HG03139 (cell line): Measurements from ENCODE around the gene MOCOS.

Experiments
- ATAC-seq: cut with Tn5 transposase; IDR thresholded peaks from one replicate; pipeline ENCODE4 v1.9.1; 2021; ENCODE audit not compliant: unreplicated experiment

Gene MOCOS

GRCh38 chr18:36269157-36269556 is 81.9 kb downstream of the MOCOS start:
- no peak for ATAC-seq

GRCh38 chr18:36271153-36271552 is 83.9 kb downstream of the MOCOS start:
- ATAC-seq = no peak

GRCh38 chr18:36273347-36273746 is 86.0 kb downstream of the MOCOS start:
- no peak for ATAC-seq

GRCh38 chr18:36274083-36274715 is 86.9 kb downstream of the MOCOS start:
- no peak for ATAC-seq

GRCh38 chr18:36275561-36275960 is 88.3 kb downstream of the MOCOS start:
- no peak for ATAC-seq

- ATAC-seq = no peak
Measured at GRCh38 chr18:36279001-36279400, 91.7 kb downstream of the MOCOS start.

- ATAC-seq = no peak
Measured at GRCh38 chr18:36281936-36282335, 94.6 kb downstream of the MOCOS start.

GRCh38 chr18:36283448-36283847 is 96.2 kb downstream of the MOCOS start:
- no peak for ATAC-seq

- no peak for ATAC-seq
Measured at GRCh38 chr18:36284268-36284667, 97.0 kb downstream of the MOCOS start.

- no peak for ATAC-seq
Measured at GRCh38 chr18:36284671-36285295, 97.5 kb downstream of the MOCOS start.

GRCh38 chr18:36287653-36288052 is 100.4 kb downstream of the MOCOS start:
- ATAC-seq = no peak

GRCh38 chr18:36288689-36289088 is 101.4 kb downstream of the MOCOS start:
- ATAC-seq = no peak

GRCh38 chr18:36294031-36294430 is 106.7 kb downstream of the MOCOS start:
- ATAC-seq = no peak

- ATAC-seq = no peak
Measured at GRCh38 chr18:36295214-36295613, 107.9 kb downstream of the MOCOS start.

GRCh38 chr18:36295880-36296301 is 108.6 kb downstream of the MOCOS start:
- ATAC-seq = no peak

- no peak for ATAC-seq
Measured at GRCh38 chr18:36296650-36297416, 109.5 kb downstream of the MOCOS start.

GRCh38 chr18:36297417-36298125 is 110.3 kb downstream of the MOCOS start, which contains the start of gene FHOD3:
FHOD3 (plus strand) TSS chr18:36297713; CDS start chr18:36297836, 123 bp downstream.
- ATAC-seq = peak; percentile 62

- peak; percentile 20 for ATAC-seq
Measured at GRCh38 chr18:36298126-36298741, 110.9 kb downstream of the MOCOS start.

GRCh38 chr18:36299015-36299414 is 111.7 kb downstream of the MOCOS start:
- ATAC-seq = no peak

GRCh38 chr18:36300211-36300610 is 112.9 kb downstream of the MOCOS start:
- no peak for ATAC-seq

GRCh38 chr18:36301884-36302283 is 114.6 kb downstream of the MOCOS start:
- ATAC-seq = no peak
